BLaER1 (cell line): ENCODE measurements around the gene KRTAP5-2.

Experiments
- H3K27ac ChIP-seq: shearing (Covaris generic); formaldehyde crosslinking; 2 replicates; pipeline ENCODE4 v1.8.1; 2022
- H3K27me3 ChIP-seq: shearing (Covaris generic); formaldehyde crosslinking; 2 replicates; pipeline ENCODE4 v1.8.1; 2022
- H3K36me3 ChIP-seq: shearing (Covaris generic); formaldehyde crosslinking; 2 replicates; pipeline ENCODE4 v1.8.1; 2022
- H3K4me1 ChIP-seq: shearing (Covaris generic); formaldehyde crosslinking; 2 replicates; pipeline ENCODE4 v1.8.1; 2022
- H3K4me2 ChIP-seq: shearing (Covaris generic); formaldehyde crosslinking; 2 replicates; pipeline ENCODE4 v1.8.1; 2022
- H3K4me3 ChIP-seq: shearing (Covaris generic); formaldehyde crosslinking; 2 replicates; pipeline ENCODE4 v1.8.1; 2022
- H3K9ac ChIP-seq: shearing (Covaris generic); formaldehyde crosslinking; 2 replicates; pipeline ENCODE4 v1.8.1; 2022
- H3K9me3 ChIP-seq: shearing (Covaris generic); formaldehyde crosslinking; 2 replicates; pipeline ENCODE4 v1.8.1; 2022
- H4K20me1 ChIP-seq: shearing (Covaris generic); formaldehyde crosslinking; 2 replicates; pipeline ENCODE4 v1.8.1; 2022
- Cebpa-rat ChIP-seq: shearing (Covaris generic); IDR thresholded peaks from 2 replicates; pipeline ENCODE4 v1.8.1; 2022

Gene KRTAP5-2

GRCh38 chr11:1558775-1559110 lies 39.4 kb downstream of the KRTAP5-2 start:
- no peak overlapping the region for H3K27ac ChIP-seq

GRCh38 chr11:1557904-1558774 lies 40.0 kb downstream of the KRTAP5-2 start:
- peaks cover 69% of the 10 kb centered on the region for H4K20me1 ChIP-seq
- H3K9me3 ChIP-seq, result no peaks in the 10 kb centered on the region
- no peak overlapping the region for H3K27ac ChIP-seq
- H3K4me1 ChIP-seq, result peaks cover 3% of the 10 kb centered on the region; the same call in 1 of the 2 replicates
- no peak for TF ChIP-seq Cebpa-rat
- no peak overlapping the region for H3K9ac ChIP-seq
- peaks cover 6% of the 10 kb centered on the region; the same call in 1 of the 2 replicates for H3K36me3 ChIP-seq
- peaks cover 53% of the 10 kb centered on the region for H3K27me3 ChIP-seq
- H3K4me2 ChIP-seq, result no peak overlapping the region
- no peak overlapping the region for H3K4me3 ChIP-seq

More at GRCh38 chr11:1558775-1559110, 39.4 kb downstream of the KRTAP5-2 start:
- no peak for TF ChIP-seq Cebpa-rat
- H3K4me1 ChIP-seq, result peaks cover 7% of the 10 kb centered on the region; the same call in 1 of the 2 replicates
- peaks cover 48% of the 10 kb centered on the region for H3K27me3 ChIP-seq
- peaks cover 73% of the 10 kb centered on the region for H4K20me1 ChIP-seq
- peaks cover 6% of the 10 kb centered on the region; the same call in 1 of the 2 replicates for H3K36me3 ChIP-seq
- H3K9ac ChIP-seq, result no peak overlapping the region
- no peaks in the 10 kb centered on the region for H3K9me3 ChIP-seq
- no peak overlapping the region for H3K4me3 ChIP-seq
- no peak overlapping the region for H3K4me2 ChIP-seq

GRCh38 chr11:1557051-1557884 lies 40.8 kb downstream of the KRTAP5-2 start:
- H3K27me3 ChIP-seq, result peaks cover 61% of the 10 kb centered on the region
- no peak overlapping the region for H3K4me3 ChIP-seq
- no peak overlapping the region for H3K4me2 ChIP-seq
- H4K20me1 ChIP-seq, result peaks cover 60% of the 10 kb centered on the region
- H3K9me3 ChIP-seq, result peaks cover 2% of the 10 kb centered on the region; the same call in 1 of the 2 replicates
- H3K9ac ChIP-seq, result no peak overlapping the region
- TF ChIP-seq Cebpa-rat, result no peak
- H3K4me1 ChIP-seq, result peaks cover 5% of the 10 kb centered on the region; the same call in 1 of the 2 replicates
- no peak overlapping the region for H3K27ac ChIP-seq
- peaks cover 6% of the 10 kb centered on the region; the same call in 1 of the 2 replicates for H3K36me3 ChIP-seq

GRCh38 chr11:1556278-1556902 lies 41.7 kb downstream of the KRTAP5-2 start:
- peaks cover 6% of the 10 kb centered on the region; the same call in 1 of the 2 replicates for H3K36me3 ChIP-seq
- no peak overlapping the region for H3K4me3 ChIP-seq
- H3K9me3 ChIP-seq, result peaks cover 3% of the 10 kb centered on the region; the same call in 1 of the 2 replicates
- H3K27me3 ChIP-seq, result peaks cover 62% of the 10 kb centered on the region
- TF ChIP-seq Cebpa-rat, result no peak
- H3K27ac ChIP-seq, result no peak overlapping the region
- H3K4me1 ChIP-seq, result peaks cover 5% of the 10 kb centered on the region; the same call in 1 of the 2 replicates
- no peak overlapping the region for H3K4me2 ChIP-seq
- H3K9ac ChIP-seq, result no peak overlapping the region
- peaks cover 51% of the 10 kb centered on the region for H4K20me1 ChIP-seq

GRCh38 chr11:1555713-1556153 lies 42.4 kb downstream of the KRTAP5-2 start:
- no peak overlapping the region for H3K4me3 ChIP-seq
- H3K9ac ChIP-seq, result no peak overlapping the region
- H3K27ac ChIP-seq, result no peak overlapping the region
- no peak for TF ChIP-seq Cebpa-rat
- H3K4me1 ChIP-seq, result peaks cover 5% of the 10 kb centered on the region; the same call in 1 of the 2 replicates
- peaks cover 45% of the 10 kb centered on the region for H4K20me1 ChIP-seq
- H3K9me3 ChIP-seq, result peaks cover 3% of the 10 kb centered on the region; the same call in 1 of the 2 replicates
- H3K27me3 ChIP-seq, result peaks cover 62% of the 10 kb centered on the region
- peaks cover 6% of the 10 kb centered on the region; the same call in 1 of the 2 replicates for H3K36me3 ChIP-seq
- no peak overlapping the region for H3K4me2 ChIP-seq

- peaks cover 3% of the 10 kb centered on the region; the same call in 1 of the 2 replicates for H3K9me3 ChIP-seq
- no peak overlapping the region for H3K4me3 ChIP-seq
- H3K36me3 ChIP-seq, result peaks cover 6% of the 10 kb centered on the region; the same call in 1 of the 2 replicates
- H3K4me2 ChIP-seq, result no peak overlapping the region
- no peak for TF ChIP-seq Cebpa-rat
- peaks cover 39% of the 10 kb centered on the region for H4K20me1 ChIP-seq
- H3K4me1 ChIP-seq, result peaks cover 5% of the 10 kb centered on the region; the same call in 1 of the 2 replicates
- peaks cover 63% of the 10 kb centered on the region for H3K27me3 ChIP-seq
- H3K9ac ChIP-seq, result no peak overlapping the region
- no peak overlapping the region for H3K27ac ChIP-seq
Measured at GRCh38 chr11:1554981-1555712, 42.9 kb downstream of the KRTAP5-2 start.

- H4K20me1 ChIP-seq, result peaks cover 27% of the 10 kb centered on the region
- H3K4me3 ChIP-seq, result no peak overlapping the region
- peaks cover 70% of the 10 kb centered on the region for H3K27me3 ChIP-seq
- H3K9ac ChIP-seq, result no peak overlapping the region
- no peak for TF ChIP-seq Cebpa-rat
- H3K36me3 ChIP-seq, result peaks cover 6% of the 10 kb centered on the region; the same call in 1 of the 2 replicates
- H3K9me3 ChIP-seq, result peaks cover 3% of the 10 kb centered on the region; the same call in 1 of the 2 replicates
- no peak overlapping the region for H3K4me2 ChIP-seq
- H3K4me1 ChIP-seq, result peaks cover 7% of the 10 kb centered on the region; the same call in 1 of the 2 replicates
- H3K27ac ChIP-seq, result no peak overlapping the region
Measured at GRCh38 chr11:1553808-1554594, 44.1 kb downstream of the KRTAP5-2 start.
